BLaER1 treated with 17β-estradiol and CSF1 and Interleukin-3, amounts not matched to agents 10 nM and 100 nM (cell line): ENCODE data around the gene UCMA.
"Not testable (repeated sequence)": the region's sequence is repeated elsewhere in the genome, so short reads cannot be mapped to it uniquely, and the experiment has no call there.

Experiments
- H3K27ac ChIP-seq, 11 experiments: shearing (Covaris generic); formaldehyde crosslinking; 2 replicates each; pipeline ENCODE4 v1.8.1; 2022
- H3K27me3 ChIP-seq, 11 experiments: shearing (Covaris generic); formaldehyde crosslinking; 2 replicates each; pipeline ENCODE4 v1.8.1; 2022
- H3K36me3 ChIP-seq, 11 experiments: shearing (Covaris generic); formaldehyde crosslinking; 2 replicates each; pipeline ENCODE4 v1.8.1; 2022
- H3K4me1 ChIP-seq, 10 experiments: shearing (Covaris generic); formaldehyde crosslinking; 2 replicates each; pipeline ENCODE4 v1.8.1; 2022
- H3K4me2 ChIP-seq, 11 experiments: shearing (Covaris generic); formaldehyde crosslinking; 2 replicates each; pipeline ENCODE4 v1.8.1; 2022
- H3K4me3 ChIP-seq, 10 experiments: shearing (Covaris generic); formaldehyde crosslinking; 2 replicates each; pipeline ENCODE4 v1.8.1; 2022
- H3K9ac ChIP-seq, 11 experiments: shearing (Covaris generic); formaldehyde crosslinking; 2 replicates each; pipeline ENCODE4 v1.8.1; 2022
- H3K9me3 ChIP-seq, 11 experiments: shearing (Covaris generic); formaldehyde crosslinking; replicated peaks in 1 of 11; 2 replicates each; pipeline ENCODE4 v1.8.1; 2022
- H4K20me1 ChIP-seq, 11 experiments: shearing (Covaris generic); formaldehyde crosslinking; 2 replicates each; pipeline ENCODE4 v1.8.1; 2022
- Cebpa-rat ChIP-seq, 11 experiments: shearing (Covaris generic); IDR thresholded peaks; 2 replicates each; pipeline ENCODE4 v1.8.1; 2022

The UCMA gene, protein sequence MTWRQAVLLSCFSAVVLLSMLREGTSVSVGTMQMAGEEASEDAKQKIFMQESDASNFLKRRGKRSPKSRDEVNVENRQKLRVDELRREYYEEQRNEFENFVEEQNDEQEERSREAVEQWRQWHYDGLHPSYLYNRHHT

DNA sequence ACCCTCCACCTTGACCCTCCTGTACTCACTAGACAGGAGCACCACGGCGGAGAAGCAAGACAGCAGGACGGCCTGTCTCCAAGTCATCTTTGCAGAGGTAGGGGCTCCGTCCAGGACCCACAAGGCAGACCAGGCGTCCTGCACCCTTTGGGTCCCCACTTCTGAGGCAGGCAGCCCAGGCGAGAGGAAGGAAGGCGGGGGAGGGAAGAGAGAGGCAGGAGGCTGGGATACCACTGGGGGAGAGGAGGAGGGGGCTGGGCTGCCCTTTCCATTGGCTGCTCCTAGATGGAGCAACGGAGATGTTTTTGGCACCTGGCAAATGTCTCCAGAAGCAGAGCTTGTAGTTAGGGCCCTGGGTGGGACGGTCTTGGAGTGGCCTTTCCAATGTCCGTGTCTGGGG lies at the start of gene UCMA:
Gene UCMA, minus strand, starts transcription at position 203 of the 400 bp plus-strand sequence. Its CDS starts 116 bp downstream, at position 87.
- Histone ChIP-seq H3K27ac (no peak within 1 kb of the TSS), H3K36me3 (no peaks in the 10 kb centered on the region), H3K4me1 (peaks cover 0 to 23% (median 14%) of the 10 kb centered on the region in 10 experiments; a peak in 13 of 20 replicates), H3K9ac (no peak within 1 kb of the TSS), H3K4me3 (no peak within 1 kb of the TSS), H3K9me3 (no peaks in the 10 kb centered on the region), H3K27me3 (no peaks in the 10 kb centered on the region), H3K4me2 (peak within 1 kb of the TSS in 8 of 11 experiments; percentile 7 to 54 (median 48); a peak in 14 of 22 replicates), H4K20me1 (no peaks in the 10 kb centered on the region)
- TF ChIP-seq Cebpa-rat (IDR thresholded peaks at IDR 0.05), result no peak

DNA sequence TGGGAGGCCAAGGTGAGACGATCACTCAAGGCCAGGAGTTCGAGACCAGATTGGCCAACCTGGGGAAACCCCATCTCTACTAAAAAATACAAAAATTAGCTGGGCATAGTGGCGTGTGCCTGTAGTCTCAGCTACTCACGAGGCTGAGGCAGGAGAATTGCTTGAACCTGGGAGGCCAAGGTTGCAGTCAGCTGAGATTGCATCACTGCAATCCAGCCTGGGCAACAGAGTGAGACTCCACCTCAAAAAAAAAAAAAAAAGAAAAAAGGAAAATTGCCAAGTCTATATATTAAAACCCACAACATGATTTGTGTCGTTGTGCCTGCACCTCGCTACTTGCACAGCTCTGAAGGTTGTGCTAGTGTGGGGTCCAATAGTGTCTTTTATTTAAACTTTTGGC lies 48.2 kb upstream of the UCMA start:
- TF ChIP-seq Cebpa-rat (IDR thresholded peaks at IDR 0.05), result 0 out of 22 replicates have a peak, but pooled peaks of 1 of the 11 experiments have one; percentile 27
- H3K9me3 ChIP-seq, H3K27ac ChIP-seq, H3K27me3 ChIP-seq, H3K4me2 ChIP-seq, H3K4me3 ChIP-seq, H3K9ac ChIP-seq, H3K4me1 ChIP-seq, H4K20me1 ChIP-seq: not testable (repeated sequence)
- peaks cover 0 to 46% (median 19%) of the 10 kb centered on the region in 11 experiments; a peak in 15 of 22 replicates for H3K36me3 ChIP-seq

- H3K27ac ChIP-seq, result no peak overlapping the region
- H3K27me3 ChIP-seq, result no peaks in the 10 kb centered on the region
- peaks cover 0 to 24% (median 14%) of the 10 kb centered on the region in 10 experiments; a peak in 15 of 20 replicates for H3K4me1 ChIP-seq
- no peaks in the 10 kb centered on the region for H4K20me1 ChIP-seq
- peaks cover 0 to 40% (median 17%) of the 10 kb centered on the region in 11 experiments; a peak in 14 of 22 replicates for H3K36me3 ChIP-seq
- H3K9me3 ChIP-seq, result no peaks in the 10 kb centered on the region; a peak in 1 of 22 replicates
- H3K9ac ChIP-seq, result no peak overlapping the region
- TF ChIP-seq Cebpa-rat (IDR thresholded peaks at IDR 0.05), result no peak
- no peak overlapping the region for H3K4me2 ChIP-seq
- no peak overlapping the region for H3K4me3 ChIP-seq
Measured at GRCh38 chr10:13276749-13277365, 42.7 kb upstream of the UCMA start.

DNA sequence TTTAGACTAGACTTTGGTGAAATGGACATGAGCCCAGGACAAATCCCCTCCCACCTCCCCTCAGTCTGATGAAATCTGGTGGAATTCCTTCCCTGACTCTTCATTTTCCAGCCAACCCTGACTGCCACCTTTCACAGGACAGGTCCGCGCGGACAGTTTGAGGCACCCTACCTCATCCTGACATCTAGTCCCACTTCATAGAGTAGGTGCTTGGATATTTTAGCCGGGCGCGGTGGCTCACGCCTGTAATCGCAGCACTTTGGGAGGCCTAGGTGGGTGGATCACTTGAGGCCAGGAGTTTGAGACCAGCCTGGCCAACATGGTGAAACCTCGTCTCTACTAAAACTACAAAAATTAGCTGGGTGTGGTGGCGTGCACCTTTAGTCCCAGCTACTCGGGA lies 42.0 kb upstream of the UCMA start:
- not testable (repeated sequence) for H4K20me1 ChIP-seq, H3K9me3 ChIP-seq, H3K4me2 ChIP-seq, H3K27me3 ChIP-seq, H3K27ac ChIP-seq, H3K4me3 ChIP-seq, H3K9ac ChIP-seq
- Histone ChIP-seq H3K4me1 (peaks cover 0 to 31% (median 21%) of the 10 kb centered on the region in 10 experiments; a peak in 15 of 20 replicates), H3K36me3 (peaks cover 0 to 33% (median 12%) of the 10 kb centered on the region in 11 experiments; a peak in 14 of 22 replicates)

DNA sequence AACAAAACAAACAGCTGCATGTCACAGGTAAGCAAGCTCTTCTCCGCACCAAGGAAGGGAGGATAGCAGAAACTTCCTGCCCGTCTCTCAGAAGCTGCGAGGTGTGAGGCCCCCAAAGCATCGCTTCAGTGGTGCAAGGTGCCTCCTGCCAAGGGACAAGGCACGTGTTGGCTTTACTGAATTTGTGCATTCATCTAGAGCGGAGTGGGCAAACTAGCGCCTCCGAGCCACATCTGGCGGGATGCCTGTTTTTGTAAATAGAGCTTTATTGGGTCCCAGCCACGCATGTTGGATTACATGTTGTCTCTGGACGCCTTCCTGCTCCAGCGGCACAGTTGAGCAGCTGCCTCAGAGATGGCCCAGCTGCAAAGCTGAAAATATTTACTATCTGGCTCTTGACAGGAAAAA lies 38.0 kb upstream of the UCMA start:
- Histone ChIP-seq H3K4me1 (peaks cover 0 to 36% (median 22%) of the 10 kb centered on the region in 10 experiments; a peak in 15 of 20 replicates), H3K36me3 (no peaks in the 10 kb centered on the region), H3K27me3 (no peaks in the 10 kb centered on the region), H3K4me2 (peak overlapping the region in 9 of 11 experiments; percentile 31 to 72 (median 43); a peak in 17 of 22 replicates), H3K9ac (0 out of 22 replicates have a peak overlapping the region, but pooled peaks of 1 of the 11 experiments have one; percentile 23), H3K9me3 (no peaks in the 10 kb centered on the region; a peak in 1 of 22 replicates), H3K27ac (peak overlapping the region in 1 of 11 experiments; percentile 4; a peak in 3 of 22 replicates), H4K20me1 (no peaks in the 10 kb centered on the region), H3K4me3 (no peak overlapping the region)
- TF ChIP-seq Cebpa-rat (IDR thresholded peaks at IDR 0.05), result no peak

DNA sequence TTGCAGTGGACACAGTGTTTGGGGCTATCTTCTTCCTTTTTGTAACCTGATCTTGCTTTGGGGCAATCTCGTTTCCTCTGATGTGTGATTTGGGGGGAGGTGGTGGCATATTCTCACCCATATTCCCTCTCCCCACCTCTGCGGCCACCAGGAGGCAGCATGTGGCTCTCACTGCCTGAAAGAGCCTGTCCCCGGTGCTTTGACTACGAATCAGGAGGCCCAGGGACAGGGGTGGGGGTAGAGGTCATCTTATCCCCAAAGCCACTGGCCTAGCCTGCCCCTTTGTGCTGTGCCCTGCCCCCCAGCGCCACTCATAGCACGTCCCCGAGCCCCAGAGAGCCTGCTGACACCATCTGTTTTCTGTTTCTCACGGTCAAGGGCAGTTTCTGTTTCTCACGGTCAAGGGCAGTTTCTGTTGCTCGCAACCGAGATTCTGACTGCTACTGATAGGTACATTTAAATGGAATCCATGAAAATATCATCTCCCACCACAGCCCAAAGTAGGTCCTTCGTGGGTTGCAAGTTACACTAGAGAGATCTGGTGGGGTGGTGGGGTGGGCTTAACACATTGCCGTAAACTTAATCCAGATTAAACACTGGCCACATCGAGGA lies 37.5 kb upstream of the UCMA start:
- H3K9ac ChIP-seq, result no peak overlapping the region
- no peaks in the 10 kb centered on the region for H3K27me3 ChIP-seq
- no peak for TF ChIP-seq Cebpa-rat (IDR thresholded peaks at IDR 0.05)
- H3K4me3 ChIP-seq, result no peak overlapping the region
- no peaks in the 10 kb centered on the region for H4K20me1 ChIP-seq
- no peaks in the 10 kb centered on the region; a peak in 1 of 22 replicates for H3K9me3 ChIP-seq
- H3K4me1 ChIP-seq, result peaks cover 0 to 37% (median 22%) of the 10 kb centered on the region in 10 experiments; a peak in 15 of 20 replicates
- H3K36me3 ChIP-seq, result no peaks in the 10 kb centered on the region
- peak overlapping the region in 9 of 11 experiments; percentile 31 to 72 (median 43); a peak in 17 of 22 replicates for H3K4me2 ChIP-seq
- peak overlapping the region in 1 of 11 experiments; percentile 4; a peak in 2 of 22 replicates for H3K27ac ChIP-seq

DNA sequence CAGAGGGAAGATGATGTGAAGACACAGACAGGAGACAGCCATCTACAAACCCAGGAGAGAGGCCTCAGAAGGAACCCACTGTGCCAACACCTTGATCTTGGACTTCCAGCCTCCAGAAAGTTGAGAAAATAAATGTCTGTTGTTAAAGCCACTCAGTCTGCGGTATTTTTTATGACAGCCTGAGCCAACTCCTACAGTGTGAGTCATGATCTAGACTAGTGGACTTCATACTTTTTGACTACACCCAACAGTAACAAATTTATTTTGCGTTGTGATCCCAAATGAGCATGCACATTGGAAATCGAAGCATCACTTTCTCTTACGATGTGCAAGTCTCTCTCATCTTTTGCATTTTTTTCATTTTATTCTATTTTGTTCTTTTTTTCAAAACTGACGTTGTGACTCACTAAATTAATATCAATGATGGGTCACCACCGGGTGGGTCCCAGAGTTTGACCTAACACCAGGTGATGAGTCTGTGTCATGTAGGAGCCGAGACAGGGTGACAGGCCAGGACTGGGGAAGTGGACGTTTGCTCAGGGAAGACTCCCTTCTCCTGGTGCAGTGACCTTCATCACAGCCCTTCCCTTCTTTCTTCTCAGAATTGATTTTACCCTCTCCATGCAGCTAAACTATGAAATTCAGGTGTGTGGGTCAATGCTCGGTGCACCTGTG lies 36.8 kb upstream of the UCMA start:
- peaks cover 0 to 40% (median 22%) of the 10 kb centered on the region in 10 experiments; a peak in 15 of 20 replicates for H3K4me1 ChIP-seq
- H3K27me3 ChIP-seq, result no peaks in the 10 kb centered on the region
- no peak overlapping the region for H3K9ac ChIP-seq
- no peaks in the 10 kb centered on the region for H4K20me1 ChIP-seq
- H3K9me3 ChIP-seq, result peaks cover 0 to 1% (median 0%) of the 10 kb centered on the region in 11 experiments; a peak in 1 of 22 replicates
- peak overlapping the region in 5 of 11 experiments; percentile 36 to 72 (median 61); a peak in 6 of 22 replicates for H3K4me2 ChIP-seq
- H3K4me3 ChIP-seq, result no peak overlapping the region
- H3K27ac ChIP-seq, result no peak overlapping the region
- no peaks in the 10 kb centered on the region for H3K36me3 ChIP-seq
- no peak for TF ChIP-seq Cebpa-rat (IDR thresholded peaks at IDR 0.05)

GRCh38 chr10:13268841-13269240 lies 34.7 kb upstream of the UCMA start:
- Histone ChIP-seq H3K27me3 (no peaks in the 10 kb centered on the region), H3K4me3 (no peak overlapping the region), H3K4me1 (peaks cover 0 to 44% (median 22%) of the 10 kb centered on the region in 10 experiments; a peak in 15 of 20 replicates), H3K9ac (peak overlapping the region in 1 of 11 experiments; percentile 12; a peak in 1 of 22 replicates), H3K27ac (no peak overlapping the region), H3K9me3 (0 out of 22 replicates have a peak, but pooled peaks cover 0 to 6% (median 0%) of the 10 kb centered on the region in 11 experiments), H3K36me3 (no peaks in the 10 kb centered on the region), H4K20me1 (no peaks in the 10 kb centered on the region), H3K4me2 (no peak overlapping the region; a peak in 2 of 22 replicates)
- no peak for TF ChIP-seq Cebpa-rat (IDR thresholded peaks at IDR 0.05)
